Neural crest cell (in vitro differentiated cells): Measurements from ENCODE around the gene XKR8. TPM values are rescaled to one million over a fixed set of nuclear protein-coding genes. Genes with fewer than 3 reads are reported as not detected.

ENCODE experiments used
- DNase-seq: peaks from one replicate; pipeline ENCODE4 v3.0.0; 2021; ENCODE audit warnings: low read depth, mixed read lengths, low spot score
- H3K27ac Mint-ChIP-seq: one replicate; pipeline ENCODE4 v1.8.0; 2021; ENCODE audit warnings: mild to moderate bottlenecking, mixed read lengths; ENCODE audit not compliant: unreplicated experiment
- H3K27me3 Mint-ChIP-seq: 2 replicates; pipeline ENCODE4 v1.8.0; 2021; ENCODE audit warnings: low read depth, mild to moderate bottlenecking, mixed read lengths
- H3K36me3 Mint-ChIP-seq: 2 replicates; pipeline ENCODE4 v1.8.0; 2021; ENCODE audit warnings: low read depth, mild to moderate bottlenecking, mixed read lengths
- H3K4me1 Mint-ChIP-seq: 2 replicates; pipeline ENCODE4 v1.8.0; 2021; ENCODE audit warnings: mixed read lengths
- H3K4me3 Mint-ChIP-seq: one replicate; pipeline ENCODE4 v1.8.0; 2021; ENCODE audit warnings: mild to moderate bottlenecking, mixed read lengths
- H3K9me3 Mint-ChIP-seq: 2 replicates; pipeline ENCODE4 v1.8.0; 2021; ENCODE audit warnings: mixed read lengths
- long read RNA-seq: library from polyadenylated mRNA; unstranded; transcript quantifications from one replicate; pipeline ENCODE4 v2.0.0, GENCODE V29; 2020
- total RNA-seq: library from RNA; stranded (reverse); gene quantifications from 2 replicates; pipeline ENCODE4 v1.2.1, GENCODE V29; 2021
- TF ChIP-seq, protein P1 (sequence below): fragments of 200-600 bp; sonication (generic); conservative IDR thresholded peaks from 2 replicates; pipeline ENCODE4 v1.5.0; 2021; ENCODE audit warnings: antibody characterized with exemption, mild to moderate bottlenecking

XKR8 gene, protein sequence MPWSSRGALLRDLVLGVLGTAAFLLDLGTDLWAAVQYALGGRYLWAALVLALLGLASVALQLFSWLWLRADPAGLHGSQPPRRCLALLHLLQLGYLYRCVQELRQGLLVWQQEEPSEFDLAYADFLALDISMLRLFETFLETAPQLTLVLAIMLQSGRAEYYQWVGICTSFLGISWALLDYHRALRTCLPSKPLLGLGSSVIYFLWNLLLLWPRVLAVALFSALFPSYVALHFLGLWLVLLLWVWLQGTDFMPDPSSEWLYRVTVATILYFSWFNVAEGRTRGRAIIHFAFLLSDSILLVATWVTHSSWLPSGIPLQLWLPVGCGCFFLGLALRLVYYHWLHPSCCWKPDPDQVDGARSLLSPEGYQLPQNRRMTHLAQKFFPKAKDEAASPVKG
- total RNA-seq = 9.6 and 11.8 TPM in 2 replicates
- long read RNA-seq, partial matches to known transcripts = 1 of 1 reads
- long read RNA-seq, other reads (novel, unspliced or antisense) = 0 of 1 reads

DNA sequence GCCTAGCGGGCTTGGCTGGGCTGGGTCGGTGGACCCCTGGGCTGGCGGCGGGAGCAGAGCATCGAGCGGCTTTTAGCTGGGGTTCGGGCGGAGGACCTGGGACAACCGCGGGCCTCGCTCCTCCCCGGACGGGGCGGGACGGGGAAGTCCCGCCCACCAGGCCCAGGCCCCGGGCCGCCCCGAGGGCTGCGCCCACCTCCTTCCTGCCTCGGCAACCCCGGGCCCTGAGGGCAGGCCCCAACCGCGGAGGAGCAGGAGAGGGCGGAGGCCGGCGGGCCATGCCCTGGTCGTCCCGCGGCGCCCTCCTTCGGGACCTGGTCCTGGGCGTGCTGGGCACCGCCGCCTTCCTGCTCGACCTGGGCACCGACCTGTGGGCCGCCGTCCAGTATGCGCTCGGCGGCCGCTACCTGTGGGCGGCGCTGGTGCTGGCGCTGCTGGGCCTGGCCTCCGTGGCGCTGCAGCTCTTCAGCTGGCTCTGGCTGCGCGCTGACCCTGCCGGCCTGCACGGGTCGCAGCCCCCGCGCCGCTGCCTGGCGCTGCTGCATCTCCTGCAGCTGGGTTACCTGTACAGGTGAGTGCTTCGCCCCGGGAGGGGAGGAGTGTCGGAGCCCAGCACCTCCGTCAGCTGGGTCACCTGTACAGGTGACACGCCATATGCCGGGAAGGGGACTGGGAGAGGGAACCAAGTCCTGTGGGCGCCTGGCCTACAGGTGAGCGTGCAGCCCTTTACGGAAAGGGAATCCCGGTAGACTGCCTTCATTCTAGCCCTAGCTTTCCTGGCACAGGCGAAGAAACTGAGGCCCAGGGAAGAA lies at the start of gene XKR8:
Gene XKR8, plus strand, starts transcription at position 182 of the 812 bp plus-strand sequence. Its CDS starts 97 bp downstream, at position 279.
- Mint-ChIP-seq H3K27ac (peak within 1 kb of the TSS; percentile 89), H3K27me3 (peaks cover 7% of the 10 kb centered on the region), H3K4me3 (peak within 1 kb of the TSS; percentile 86), H3K9me3 (no peaks in the 10 kb centered on the region), H3K36me3 (no peaks in the 10 kb centered on the region), H3K4me1 (peaks cover 25% of the 10 kb centered on the region)
- DNase-seq = peak; percentile 67
- TF ChIP-seq, protein P1, sequence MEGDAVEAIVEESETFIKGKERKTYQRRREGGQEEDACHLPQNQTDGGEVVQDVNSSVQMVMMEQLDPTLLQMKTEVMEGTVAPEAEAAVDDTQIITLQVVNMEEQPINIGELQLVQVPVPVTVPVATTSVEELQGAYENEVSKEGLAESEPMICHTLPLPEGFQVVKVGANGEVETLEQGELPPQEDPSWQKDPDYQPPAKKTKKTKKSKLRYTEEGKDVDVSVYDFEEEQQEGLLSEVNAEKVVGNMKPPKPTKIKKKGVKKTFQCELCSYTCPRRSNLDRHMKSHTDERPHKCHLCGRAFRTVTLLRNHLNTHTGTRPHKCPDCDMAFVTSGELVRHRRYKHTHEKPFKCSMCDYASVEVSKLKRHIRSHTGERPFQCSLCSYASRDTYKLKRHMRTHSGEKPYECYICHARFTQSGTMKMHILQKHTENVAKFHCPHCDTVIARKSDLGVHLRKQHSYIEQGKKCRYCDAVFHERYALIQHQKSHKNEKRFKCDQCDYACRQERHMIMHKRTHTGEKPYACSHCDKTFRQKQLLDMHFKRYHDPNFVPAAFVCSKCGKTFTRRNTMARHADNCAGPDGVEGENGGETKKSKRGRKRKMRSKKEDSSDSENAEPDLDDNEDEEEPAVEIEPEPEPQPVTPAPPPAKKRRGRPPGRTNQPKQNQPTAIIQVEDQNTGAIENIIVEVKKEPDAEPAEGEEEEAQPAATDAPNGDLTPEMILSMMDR = peak; percentile 53

DNA sequence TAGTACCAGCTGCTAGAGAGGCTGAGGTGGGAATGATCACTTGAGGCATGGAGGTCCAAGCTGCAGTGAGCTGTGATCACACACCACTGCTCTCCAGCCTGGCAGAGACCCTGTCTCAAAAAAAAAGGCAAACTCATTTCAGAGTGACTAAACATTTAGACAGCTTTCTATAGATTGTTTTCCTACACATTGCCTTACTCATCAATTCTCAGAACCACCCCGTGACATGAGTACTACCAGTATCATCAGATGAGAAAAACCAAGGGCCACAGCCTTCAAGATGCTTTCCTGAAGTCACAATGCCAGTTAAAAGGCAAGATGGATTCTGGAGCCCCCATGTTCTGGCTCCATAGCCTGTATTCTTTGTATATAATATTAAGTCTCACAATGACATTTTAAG lies 47.3 kb upstream of the XKR8 start:
- H3K27ac Mint-ChIP-seq = no peak overlapping the region
- peaks cover 16% of the 10 kb centered on the region for H3K27me3 Mint-ChIP-seq
- peaks cover 2% of the 10 kb centered on the region for H3K9me3 Mint-ChIP-seq
- H3K4me1 Mint-ChIP-seq = peaks cover 11% of the 10 kb centered on the region
- no peak for DNase-seq
- peak overlapping the region; percentile 81 for H3K4me3 Mint-ChIP-seq
- H3K36me3 Mint-ChIP-seq = peaks cover 9% of the 10 kb centered on the region
- TF ChIP-seq, protein P1 = no peak

DNA sequence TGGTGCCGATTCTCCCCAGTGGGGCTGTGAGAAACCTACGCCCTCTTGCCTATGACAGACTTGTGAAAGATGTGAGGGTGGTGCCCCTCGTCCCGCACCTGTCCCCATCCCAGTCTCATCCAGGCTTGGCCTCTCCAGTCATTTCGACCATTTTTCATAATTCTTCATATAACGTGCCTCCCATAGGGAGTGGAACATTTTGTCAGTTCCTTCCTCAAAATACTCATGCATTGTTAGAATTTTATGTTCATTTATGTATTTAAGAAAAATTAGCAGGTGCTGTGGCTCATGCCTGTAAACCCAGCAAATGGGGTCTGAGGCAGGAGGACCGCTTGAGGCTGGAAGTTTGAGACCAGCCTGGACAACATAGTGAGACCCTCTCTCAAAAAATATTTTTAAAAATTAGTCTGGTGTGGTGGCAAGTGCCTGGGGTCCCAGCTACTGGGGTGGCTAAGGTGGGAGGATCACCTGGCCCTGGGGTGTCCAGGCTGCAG lies 44.6 kb upstream of the XKR8 start:
- Mint-ChIP-seq H3K4me1 (peaks cover 11% of the 10 kb centered on the region), H3K4me3 (peak overlapping the region; percentile 100), H3K27ac (no peak overlapping the region), H3K9me3 (peaks cover 2% of the 10 kb centered on the region), H3K36me3 (peaks cover 7% of the 10 kb centered on the region), H3K27me3 (peaks cover 35% of the 10 kb centered on the region)
- TF ChIP-seq, protein P1 = no peak
- no peak for DNase-seq

DNA sequence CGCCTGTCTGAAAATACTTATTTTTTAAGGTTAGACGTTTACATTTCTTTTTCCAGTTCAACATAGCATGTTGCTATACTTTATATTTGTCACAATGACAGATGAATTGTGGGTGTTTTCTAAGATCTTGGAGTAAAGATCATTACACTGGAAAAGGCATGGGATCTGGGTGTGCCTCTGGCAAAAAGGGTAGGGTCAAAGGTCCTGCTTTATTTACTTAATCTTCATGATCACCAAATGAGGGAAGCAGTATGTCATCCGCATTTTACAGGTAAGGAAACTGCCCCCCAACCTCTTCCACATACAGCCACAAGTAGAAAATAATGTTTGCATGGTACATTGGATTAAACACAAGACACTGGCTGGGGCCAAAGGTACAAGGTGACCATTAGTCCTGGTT lies 37.5 kb upstream of the XKR8 start:
- peaks cover 20% of the 10 kb centered on the region for H3K27me3 Mint-ChIP-seq
- H3K27ac Mint-ChIP-seq = no peak overlapping the region
- no peaks in the 10 kb centered on the region for H3K9me3 Mint-ChIP-seq
- TF ChIP-seq, protein P1 = no peak
- DNase-seq = no peak
- H3K4me1 Mint-ChIP-seq = no peaks in the 10 kb centered on the region
- H3K36me3 Mint-ChIP-seq = no peaks in the 10 kb centered on the region
- H3K4me3 Mint-ChIP-seq = no peak overlapping the region

DNA sequence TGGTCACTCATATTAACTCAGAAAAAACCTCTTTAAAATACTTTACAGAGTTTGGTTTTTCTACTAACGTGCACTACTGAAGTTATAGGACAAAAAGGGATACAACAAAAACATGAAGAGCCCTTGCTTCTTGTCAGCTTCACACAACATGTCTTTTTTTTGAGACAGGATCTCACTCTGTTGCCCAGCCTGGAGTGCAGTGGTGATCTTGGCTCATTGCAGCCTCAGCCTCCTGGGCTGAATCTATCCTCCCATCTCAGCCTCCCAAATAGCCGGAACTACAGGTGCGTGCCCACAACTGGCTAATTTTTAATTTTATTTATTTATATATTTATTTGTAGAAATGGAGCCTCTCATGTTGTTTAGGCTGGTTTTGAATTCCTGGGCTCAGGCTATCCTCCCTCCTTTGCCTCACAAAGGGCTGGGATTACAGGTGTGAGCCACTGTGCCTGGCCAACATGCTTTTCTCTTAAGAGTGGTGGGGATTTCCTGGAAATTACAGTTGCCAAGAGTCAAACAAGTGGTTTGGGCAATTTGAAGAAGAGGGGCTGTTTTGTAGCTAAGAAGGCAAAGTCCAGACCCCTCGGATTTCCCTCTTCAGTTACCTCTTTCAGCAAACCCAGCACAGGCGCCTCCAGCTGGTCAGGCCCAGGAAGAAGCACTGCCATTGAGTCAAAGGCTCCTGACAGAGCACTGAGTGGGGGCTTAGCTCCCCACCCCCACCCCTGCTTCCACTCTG lies 31.4 kb upstream of the XKR8 start:
- TF ChIP-seq, protein P1 = no peak
- Mint-ChIP-seq H3K27me3 (peaks cover 8% of the 10 kb centered on the region), H3K9me3 (no peaks in the 10 kb centered on the region), H3K36me3 (no peaks in the 10 kb centered on the region), H3K4me3 (no peak overlapping the region), H3K4me1 (no peaks in the 10 kb centered on the region), H3K27ac (no peak overlapping the region)
- no peak for DNase-seq
